GM12864 (cell line): ENCODE measurements around the gene PDE2A.
"Not testable (repeated sequence)": the region's sequence is repeated elsewhere in the genome, so short reads cannot be mapped to it uniquely, and the experiment has no call there.

Experiments used
- DNase-seq: peaks from one replicate; pipeline ENCODE4 v3.0.0-alpha.2; 2011; ENCODE audit warnings: low read depth
- H3K4me3 ChIP-seq: 2 replicates; pipeline ENCODE4 v1.5.1; 2011; ENCODE audit warnings: mild to moderate bottlenecking, low read depth, low read length, control low read depth
- TF ChIP-seq, protein P1 (sequence below): IDR thresholded peaks from 2 replicates; pipeline ENCODE4 v1.5.1; 2011; ENCODE audit warnings: low read depth, mild to moderate bottlenecking, moderate library complexity, low read length, control low read depth, inconsistent platforms; ENCODE audit errors: missing control alignments

The PDE2A gene

GRCh38 chr11:72573855-72574445 lies 100.3 kb downstream of the PDE2A start:
- no peak for DNase-seq
- no peak overlapping the region for H3K4me3 ChIP-seq
- TF ChIP-seq, protein P1, sequence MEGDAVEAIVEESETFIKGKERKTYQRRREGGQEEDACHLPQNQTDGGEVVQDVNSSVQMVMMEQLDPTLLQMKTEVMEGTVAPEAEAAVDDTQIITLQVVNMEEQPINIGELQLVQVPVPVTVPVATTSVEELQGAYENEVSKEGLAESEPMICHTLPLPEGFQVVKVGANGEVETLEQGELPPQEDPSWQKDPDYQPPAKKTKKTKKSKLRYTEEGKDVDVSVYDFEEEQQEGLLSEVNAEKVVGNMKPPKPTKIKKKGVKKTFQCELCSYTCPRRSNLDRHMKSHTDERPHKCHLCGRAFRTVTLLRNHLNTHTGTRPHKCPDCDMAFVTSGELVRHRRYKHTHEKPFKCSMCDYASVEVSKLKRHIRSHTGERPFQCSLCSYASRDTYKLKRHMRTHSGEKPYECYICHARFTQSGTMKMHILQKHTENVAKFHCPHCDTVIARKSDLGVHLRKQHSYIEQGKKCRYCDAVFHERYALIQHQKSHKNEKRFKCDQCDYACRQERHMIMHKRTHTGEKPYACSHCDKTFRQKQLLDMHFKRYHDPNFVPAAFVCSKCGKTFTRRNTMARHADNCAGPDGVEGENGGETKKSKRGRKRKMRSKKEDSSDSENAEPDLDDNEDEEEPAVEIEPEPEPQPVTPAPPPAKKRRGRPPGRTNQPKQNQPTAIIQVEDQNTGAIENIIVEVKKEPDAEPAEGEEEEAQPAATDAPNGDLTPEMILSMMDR, result no peak

GRCh38 chr11:72573072-72573854 lies 101.0 kb downstream of the PDE2A start:
- TF ChIP-seq, protein P1, result peak; percentile 66
- DNase-seq, result no peak
- no peak overlapping the region for H3K4me3 ChIP-seq

DNA sequence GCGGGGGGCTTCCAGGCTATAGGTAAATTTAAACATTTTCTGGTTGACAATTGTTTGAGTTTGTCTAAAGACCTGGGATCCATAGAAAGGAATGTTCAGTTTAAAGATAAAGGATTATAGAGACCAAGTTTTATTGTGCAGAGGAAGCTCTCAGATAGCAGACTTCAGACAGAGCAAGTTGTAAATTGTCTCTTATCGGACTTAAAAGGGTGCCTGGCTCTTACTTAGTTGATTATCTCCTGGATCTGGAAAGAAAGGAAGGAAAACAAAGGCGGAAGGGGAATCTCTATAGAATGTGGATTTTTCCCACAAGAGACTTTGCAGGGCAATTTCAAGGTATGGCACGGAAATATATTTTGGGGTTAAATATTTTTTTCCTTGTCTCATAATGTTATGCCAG lies 101.7 kb downstream of the PDE2A start:
- H3K4me3 ChIP-seq, DNase-seq: not testable (repeated sequence)

GRCh38 chr11:72570893-72571661 lies 103.1 kb downstream of the PDE2A start:
- DNase-seq, result no peak
- no peak overlapping the region for H3K4me3 ChIP-seq
- TF ChIP-seq, protein P1, result no peak

DNA sequence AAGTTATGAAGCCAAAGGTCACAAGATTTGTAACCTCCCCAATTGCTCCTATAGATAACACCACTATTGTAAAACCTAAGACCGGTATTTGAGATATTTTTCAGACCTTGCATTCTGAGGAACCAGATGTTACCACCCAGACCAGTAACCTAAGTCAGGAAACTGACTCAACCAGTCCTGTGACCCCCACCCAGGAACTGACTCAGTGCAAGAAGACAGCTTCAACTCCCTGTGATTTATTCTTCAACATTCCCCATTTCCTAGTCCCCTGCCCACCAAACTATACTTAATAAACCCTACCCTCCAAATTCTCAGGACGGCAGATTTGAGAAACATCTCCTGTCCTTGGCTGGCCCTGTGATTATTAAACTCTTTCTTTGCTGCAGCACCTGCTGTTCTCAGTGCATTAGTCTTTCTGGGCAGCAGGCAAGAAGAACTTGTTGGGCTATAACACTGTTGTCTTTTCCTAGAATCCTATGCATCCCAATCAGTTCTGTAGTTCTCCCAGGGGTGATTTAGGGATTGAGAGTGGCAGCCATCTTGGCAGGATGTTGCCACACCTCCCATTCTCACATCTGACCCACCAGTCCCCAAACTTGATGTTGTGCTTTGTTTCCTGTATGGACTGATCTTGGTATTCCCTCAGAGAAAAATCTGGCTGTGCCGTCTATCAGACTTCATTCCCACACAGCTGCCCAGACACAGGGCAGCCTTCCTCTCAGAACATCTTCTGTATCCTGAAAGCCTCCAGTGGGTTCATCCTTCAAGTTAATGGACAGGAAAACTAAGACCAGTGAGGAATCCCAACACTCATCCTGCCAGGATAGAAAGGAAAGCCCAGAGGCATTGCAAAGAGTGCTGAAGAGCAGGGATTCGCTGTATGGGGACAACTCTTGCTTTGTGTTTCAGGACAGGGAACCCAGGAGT lies 104.0 kb downstream of the PDE2A start:
- TF ChIP-seq, protein P1, result no peak
- DNase-seq, result no peak
- H3K4me3 ChIP-seq, result no peak overlapping the region

- DNase-seq, result no peak
- H3K4me3 ChIP-seq, result no peak overlapping the region
Observed at GRCh38 chr11:72568861-72569260, 105.4 kb downstream of the PDE2A start.

More at GRCh38 chr11:72568861-72569260, 105.4 kb downstream of the PDE2A start:
- TF ChIP-seq, protein P1, result no peak
